ENCODE measurements around the gene ZNF654.

DNA sequence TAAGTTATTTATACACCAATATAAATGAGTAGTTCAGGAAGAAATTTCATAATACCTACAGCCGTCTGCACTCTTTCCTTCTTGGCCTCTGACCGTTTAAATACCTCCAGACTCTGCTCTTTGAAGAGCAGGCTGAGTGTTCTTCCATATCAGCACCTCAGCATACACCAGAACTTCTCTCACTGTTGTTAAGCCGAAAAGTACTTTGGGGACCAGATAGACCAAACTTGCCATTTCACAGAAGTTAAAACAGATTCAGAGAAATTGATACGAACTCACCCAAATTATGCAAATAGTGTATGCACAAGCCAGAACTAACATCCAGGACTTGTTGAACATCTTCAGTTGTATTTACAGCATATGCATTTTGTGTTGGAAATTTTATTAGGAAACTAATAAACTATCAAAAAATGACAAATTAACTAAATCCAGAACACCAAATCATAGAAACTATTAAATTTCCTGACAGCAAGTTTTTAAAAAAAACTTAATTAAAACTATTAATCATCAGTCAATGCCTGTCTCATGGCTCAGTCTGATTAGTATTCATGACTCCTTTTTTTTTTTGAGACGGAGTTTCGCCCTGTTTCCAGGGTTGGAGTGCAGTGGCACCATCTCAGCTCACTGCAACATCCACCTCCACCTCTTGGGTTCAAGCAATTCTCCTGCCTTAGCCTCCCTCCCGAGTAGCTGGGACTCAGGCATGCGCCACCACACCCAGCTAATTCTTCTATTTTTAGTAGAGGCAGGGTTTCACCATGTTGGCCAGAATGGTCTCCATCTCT lies 24.4 kb upstream of the ZNF654 start:
- no peak for TF ChIP-seq POLR2AphosphoS5 (IDR thresholded peaks at IDR 0.05; ENCODE audit: insufficient read depth, low read depth, low read length)
- TF ChIP-seq, protein P1, sequence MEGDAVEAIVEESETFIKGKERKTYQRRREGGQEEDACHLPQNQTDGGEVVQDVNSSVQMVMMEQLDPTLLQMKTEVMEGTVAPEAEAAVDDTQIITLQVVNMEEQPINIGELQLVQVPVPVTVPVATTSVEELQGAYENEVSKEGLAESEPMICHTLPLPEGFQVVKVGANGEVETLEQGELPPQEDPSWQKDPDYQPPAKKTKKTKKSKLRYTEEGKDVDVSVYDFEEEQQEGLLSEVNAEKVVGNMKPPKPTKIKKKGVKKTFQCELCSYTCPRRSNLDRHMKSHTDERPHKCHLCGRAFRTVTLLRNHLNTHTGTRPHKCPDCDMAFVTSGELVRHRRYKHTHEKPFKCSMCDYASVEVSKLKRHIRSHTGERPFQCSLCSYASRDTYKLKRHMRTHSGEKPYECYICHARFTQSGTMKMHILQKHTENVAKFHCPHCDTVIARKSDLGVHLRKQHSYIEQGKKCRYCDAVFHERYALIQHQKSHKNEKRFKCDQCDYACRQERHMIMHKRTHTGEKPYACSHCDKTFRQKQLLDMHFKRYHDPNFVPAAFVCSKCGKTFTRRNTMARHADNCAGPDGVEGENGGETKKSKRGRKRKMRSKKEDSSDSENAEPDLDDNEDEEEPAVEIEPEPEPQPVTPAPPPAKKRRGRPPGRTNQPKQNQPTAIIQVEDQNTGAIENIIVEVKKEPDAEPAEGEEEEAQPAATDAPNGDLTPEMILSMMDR (IDR thresholded peaks at IDR 0.05; ENCODE audit: extremely low read depth in 1 of 2, insufficient read depth in 1 of 2, low read depth in 1 of 2, low read length in 2 of 2) = no peak
- TF ChIP-seq EZH2 (IDR thresholded peaks at IDR 0.05; ENCODE audit: borderline replicate concordance, low read depth, low read length, severe bottlenecking) = no peak

All from endothelial cell of umbilical vein (primary cell).